CD4-positive, alpha-beta T cell (primary cell): ENCODE measurements around the gene CENPT. TPM values are rescaled to one million over a fixed set of nuclear protein-coding genes. Genes with fewer than 3 reads are reported as not detected.

Experiments used
- ATAC-seq: fragments of 200-7000 bp; cut with Tn5 transposase; one replicate; pipeline ENCODE4 v1.10.0; 2022; ENCODE audit warnings: mild to moderate bottlenecking; ENCODE audit not compliant: poor library complexity
- CTCF ChIA-PET: fragments of 350-600 bp; sonication (Branson Sonifier 250); formaldehyde crosslinking; loops from one replicate; lab custom pipeline; 2021; ENCODE audit warnings: antibody characterized with exemption, inconsistent platforms; lab: Charles Lee
- POLR2A ChIA-PET: fragments of 350-600 bp; sonication (Branson Sonifier 250); formaldehyde crosslinking; loops from one replicate; lab custom pipeline; 2021; ENCODE audit warnings: antibody characterized with exemption, inconsistent platforms; lab: Charles Lee
- DNase-seq, 14 experiments: peaks; one replicate each; pipeline ENCODE4 v3.0.0-alpha.2; 2013 to 2020; ENCODE audit warnings: mixed read lengths in 2 of 14
- H3K27ac ChIP-seq, 2 donors: one replicate each; pipeline versions ENCODE4 v1.5.1 to v1.7.0; 2013; ENCODE audit warnings: low read length in 2 of 2, low read depth in 1 of 2, mild to moderate bottlenecking in 1 of 2
- H3K27me3 ChIP-seq, 2 experiments: 1 replicate in 1 of 2; 2 replicates in 1 of 2; pipeline versions ENCODE4 v1.6.1 to v1.7.0; 2013; ENCODE audit warnings: low read length in 2 of 2, control low read depth in 1 of 2, mild to moderate bottlenecking in 1 of 2, moderate library complexity in 1 of 2; ENCODE audit not compliant: insufficient read depth in 2 of 2, control insufficient read depth in 1 of 2
- H3K36me3 ChIP-seq: one replicate; pipeline ENCODE4 v1.6.1; 2013; ENCODE audit warnings: low read length, control low read depth; ENCODE audit not compliant: insufficient read depth
- H3K4me1 ChIP-seq: one replicate; pipeline ENCODE4 v1.6.1; 2013; ENCODE audit warnings: low read length, control low read depth; ENCODE audit not compliant: insufficient read depth
- H3K4me3 ChIP-seq: one replicate; pipeline ENCODE4 v1.5.1; 2013; ENCODE audit warnings: mild to moderate bottlenecking, low read length, moderate library complexity
- H3K9me3 ChIP-seq, 2 experiments: 1 replicate in 1 of 2; 2 replicates in 1 of 2; pipeline versions ENCODE4 v1.6.1 to v1.7.0; 2013; ENCODE audit warnings: low read length in 2 of 2, mild to moderate bottlenecking in 2 of 2, control low read depth in 1 of 2, moderate library complexity in 1 of 2; ENCODE audit not compliant: control insufficient read depth in 1 of 2, insufficient read depth in 1 of 2
- H3K27ac Mint-ChIP-seq: one replicate; pipeline ENCODE4 v1.8.0; 2020; ENCODE audit warnings: mixed read lengths
- H3K27me3 Mint-ChIP-seq: one replicate; pipeline ENCODE4 v1.8.0; 2021; ENCODE audit warnings: mixed read lengths
- H3K36me3 Mint-ChIP-seq: one replicate; pipeline ENCODE4 v1.8.0; 2021; ENCODE audit warnings: low read depth, mixed read lengths
- H3K4me1 Mint-ChIP-seq: one replicate; pipeline ENCODE4 v1.8.0; 2021; ENCODE audit warnings: low read depth, mixed read lengths
- H3K4me3 Mint-ChIP-seq: one replicate; pipeline ENCODE4 v1.8.0; 2020; ENCODE audit warnings: mild to moderate bottlenecking, mixed read lengths
- H3K9me3 Mint-ChIP-seq: one replicate; pipeline ENCODE4 v1.8.0; 2020; ENCODE audit warnings: mixed read lengths
- intact Hi-C, 2 experiments: fragments of 100-400 bp; cut with DNase I in 1 of 2; cut with micrococcal nuclease in 1 of 2; formaldehyde crosslinking; loops; one replicate each; pipeline versions ENCODE4 v1.15.1 to v1.9.0; 2023 to 2025; cut with DNase I, micrococcal nuclease
- total RNA-seq, 174 experiments: library from RNA in 2 of 174; stranded (reverse) in 2 of 174; gene quantifications; one replicate each; pipeline ENCODE4 v1.2.3 and lab custom pipeline; 2021 to 2026
- TF ChIP-seq, protein P1 (sequence below): fragments of 200-600 bp; IDR thresholded peaks from one replicate; pipeline ENCODE4 v1.8.0; 2022; ENCODE audit warnings: antibody characterized with exemption, mild to moderate bottlenecking

The CENPT gene
- total RNA-seq, 2 experiments from 2014 or later, result 77.5 to 84.1 TPM

DNA sequence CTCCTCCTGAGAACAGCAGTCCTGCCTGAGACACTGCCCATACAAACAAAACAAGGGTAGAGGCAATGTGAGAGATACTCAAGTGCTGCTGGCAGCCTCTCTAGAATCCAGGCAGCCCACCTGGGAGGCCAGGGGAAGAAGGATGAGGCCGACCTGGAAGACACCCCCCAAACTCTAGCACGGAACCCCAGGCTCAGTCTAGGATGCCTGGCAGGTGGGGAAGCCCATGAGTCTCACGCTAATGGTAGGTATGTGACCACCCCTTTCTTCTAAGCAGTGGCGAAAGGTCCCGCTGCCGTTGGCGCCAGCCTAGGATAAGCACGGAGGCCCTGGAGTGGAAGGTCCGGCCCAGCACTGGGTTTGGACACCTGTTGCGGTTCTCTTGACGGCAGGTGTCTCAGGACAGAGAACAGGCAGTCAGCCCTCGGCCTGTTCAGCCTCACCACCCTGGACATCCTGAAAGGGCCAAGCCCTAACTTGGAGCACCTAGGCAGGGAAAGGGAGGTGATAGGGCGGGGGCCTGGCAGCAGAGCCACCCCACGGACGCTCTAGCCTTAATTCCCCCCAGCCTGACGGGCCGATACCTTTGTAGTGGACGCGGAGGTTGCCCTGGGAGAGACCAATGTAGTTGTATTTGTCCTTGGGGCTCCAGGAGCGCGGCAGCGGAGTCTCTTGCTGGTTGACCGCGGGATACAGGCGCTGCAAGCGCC lies 41.6 kb downstream of the CENPT start:
- TF ChIP-seq, protein P1, sequence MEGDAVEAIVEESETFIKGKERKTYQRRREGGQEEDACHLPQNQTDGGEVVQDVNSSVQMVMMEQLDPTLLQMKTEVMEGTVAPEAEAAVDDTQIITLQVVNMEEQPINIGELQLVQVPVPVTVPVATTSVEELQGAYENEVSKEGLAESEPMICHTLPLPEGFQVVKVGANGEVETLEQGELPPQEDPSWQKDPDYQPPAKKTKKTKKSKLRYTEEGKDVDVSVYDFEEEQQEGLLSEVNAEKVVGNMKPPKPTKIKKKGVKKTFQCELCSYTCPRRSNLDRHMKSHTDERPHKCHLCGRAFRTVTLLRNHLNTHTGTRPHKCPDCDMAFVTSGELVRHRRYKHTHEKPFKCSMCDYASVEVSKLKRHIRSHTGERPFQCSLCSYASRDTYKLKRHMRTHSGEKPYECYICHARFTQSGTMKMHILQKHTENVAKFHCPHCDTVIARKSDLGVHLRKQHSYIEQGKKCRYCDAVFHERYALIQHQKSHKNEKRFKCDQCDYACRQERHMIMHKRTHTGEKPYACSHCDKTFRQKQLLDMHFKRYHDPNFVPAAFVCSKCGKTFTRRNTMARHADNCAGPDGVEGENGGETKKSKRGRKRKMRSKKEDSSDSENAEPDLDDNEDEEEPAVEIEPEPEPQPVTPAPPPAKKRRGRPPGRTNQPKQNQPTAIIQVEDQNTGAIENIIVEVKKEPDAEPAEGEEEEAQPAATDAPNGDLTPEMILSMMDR, result no peak
- H3K4me3 ChIP-seq, result peak overlapping the region; percentile 97
- no peaks in the 10 kb centered on the region for H3K27me3 ChIP-seq
- Mint-ChIP-seq H3K4me1 (peaks cover 50% of the 10 kb centered on the region), H3K36me3 (peaks cover 47% of the 10 kb centered on the region), H3K4me3 (peak overlapping the region; percentile 91), H3K9me3 (no peaks in the 10 kb centered on the region), H3K27me3 (no peaks in the 10 kb centered on the region), H3K27ac (peak overlapping the region; percentile 76)
- peak overlapping the region; percentile 69 to 75 for H3K27ac ChIP-seq
- POLR2A ChIA-PET, result interaction anchor here (0.7 to 2.3 kb wide), 27 partner anchors 8 to 1054 kb away, joined by 3 to 29 read pairs (median 5); partner anchors contain the start of genes ATP6V0D1, CTCF, CTRL and DPEP2
- ATAC-seq, result no peak
- H3K9me3 ChIP-seq, result no peaks in the 10 kb centered on the region
- peak in 3 of 14 experiments; percentile 5 to 35 (median 30) for DNase-seq
- intact Hi-C loops, result loop anchor here (1.0 to 10.0 kb wide), 10 partner anchors 27 to 561 kb away; partner anchors contain the start of genes NUTF2 (in 2 of the 2), ACD (in 1 of the 2), C16orf86 (in 1 of the 2) and CTCF (in 1 of the 2)
- peaks cover 57% of the 10 kb centered on the region for H3K4me1 ChIP-seq
- H3K36me3 ChIP-seq, result peaks cover 15% of the 10 kb centered on the region
- CTCF ChIA-PET, result interaction anchor here (0.6 to 2.6 kb wide), 7 partner anchors 10 to 325 kb away, joined by 3 to 55 read pairs (median 5); partner anchors contain the start of gene ATP6V0D1

DNA sequence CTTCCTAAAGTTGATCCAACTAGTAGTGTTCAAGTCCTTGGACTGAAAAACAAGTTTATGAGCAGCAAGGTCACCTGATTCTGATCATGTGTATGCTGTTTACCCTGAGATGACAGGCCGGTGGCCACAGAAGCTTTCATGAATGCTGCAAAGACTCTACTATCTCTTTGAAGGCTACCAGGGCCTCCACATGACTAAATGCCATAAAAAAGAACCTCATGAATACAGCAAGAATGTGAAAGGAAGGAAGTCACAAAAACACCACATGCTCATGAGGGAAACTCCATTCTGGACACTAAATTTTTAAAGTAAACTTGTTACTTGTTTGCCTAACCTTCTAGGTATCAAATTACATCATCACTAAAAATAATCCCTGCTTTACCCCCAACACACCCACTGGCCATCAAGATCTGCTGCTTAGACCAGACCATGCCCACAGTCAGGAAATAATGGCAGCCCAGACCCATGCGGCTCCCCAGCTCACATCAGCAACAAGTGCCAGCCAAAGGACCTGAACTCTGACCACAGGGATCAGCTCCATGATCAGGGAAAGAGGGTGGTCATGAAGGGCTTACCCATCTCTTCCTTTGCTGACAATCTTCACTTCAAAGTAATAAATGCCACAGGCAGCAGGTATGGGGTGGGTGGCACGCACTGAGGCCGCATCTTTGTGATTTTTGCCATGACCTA lies 42.5 kb downstream of the CENPT start:
- peaks cover 24% of the 10 kb centered on the region for H3K36me3 ChIP-seq
- H3K27me3 ChIP-seq, result no peaks in the 10 kb centered on the region
- Mint-ChIP-seq H3K36me3 (peaks cover 55% of the 10 kb centered on the region), H3K27ac (peak overlapping the region; percentile 76), H3K27me3 (no peaks in the 10 kb centered on the region), H3K9me3 (no peaks in the 10 kb centered on the region), H3K4me3 (peak overlapping the region; percentile 91), H3K4me1 (peaks cover 59% of the 10 kb centered on the region)
- intact Hi-C loops, result loop anchor here (2.0 to 10.0 kb wide), 6 partner anchors 84 to 560 kb away; partner anchors contain the start of genes ACD (in 1 of the 2), CTCF (in 1 of the 2), ESRP2 (in 1 of the 2) and FHOD1 (in 1 of the 2)
- DNase-seq, result no peak
- H3K4me1 ChIP-seq, result peaks cover 66% of the 10 kb centered on the region
- ChIA-PET POLR2A (interaction anchor here (2.3 kb wide), 1 partner anchor 130 kb away, joined by 29 read pairs; the partner anchor contains the start of gene PSMB10), CTCF (interaction anchor here (1.4 kb wide), 1 partner anchor 12 kb away, joined by 7 read pairs; no protein-coding TSS in a partner anchor)
- ATAC-seq, result no peak
- H3K9me3 ChIP-seq, result no peaks in the 10 kb centered on the region
- H3K4me3 ChIP-seq, result peak overlapping the region; percentile 97
- TF ChIP-seq, protein P1, result no peak
- H3K27ac ChIP-seq, result no peak overlapping the region

DNA sequence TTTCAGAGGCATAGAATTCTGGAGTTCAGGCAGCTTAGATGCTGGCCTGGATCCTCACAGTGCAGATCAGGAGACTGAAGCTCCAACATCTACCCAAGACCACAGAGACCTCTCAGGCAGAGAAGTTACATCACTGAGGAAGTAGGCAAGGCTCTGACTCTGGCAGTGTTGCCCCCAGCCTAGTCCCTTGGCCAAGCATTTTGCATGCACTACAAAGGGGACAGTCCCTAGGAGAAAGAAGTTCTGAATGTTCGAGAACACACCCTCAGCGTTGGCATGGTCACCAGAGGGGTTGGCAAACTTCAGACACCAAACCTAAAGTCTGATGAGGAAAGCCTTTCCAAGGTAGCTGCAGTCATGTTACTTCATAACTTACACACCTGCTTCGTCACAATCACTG lies 43.6 kb downstream of the CENPT start:
- H3K27ac Mint-ChIP-seq, result peak overlapping the region; percentile 62
- peaks cover 63% of the 10 kb centered on the region for H3K36me3 Mint-ChIP-seq
- Histone ChIP-seq H3K9me3 (no peaks in the 10 kb centered on the region), H3K36me3 (peaks cover 24% of the 10 kb centered on the region), H3K27me3 (no peaks in the 10 kb centered on the region), H3K27ac (no peak overlapping the region), H3K4me3 (no peak overlapping the region), H3K4me1 (peaks cover 66% of the 10 kb centered on the region)
- no peak for DNase-seq
- no peaks in the 10 kb centered on the region for H3K27me3 Mint-ChIP-seq
- ChIA-PET CTCF (interaction anchor here (5.3 kb wide), 1 partner anchor 13 kb away, joined by 35 read pairs; no protein-coding TSS in a partner anchor), POLR2A (no interaction called here)
- TF ChIP-seq, protein P1, result no peak
- no peaks in the 10 kb centered on the region for H3K9me3 Mint-ChIP-seq
- no peak for ATAC-seq
- H3K4me3 Mint-ChIP-seq, result peak overlapping the region; percentile 66
- H3K4me1 Mint-ChIP-seq, result peaks cover 65% of the 10 kb centered on the region
- intact Hi-C loops, result loop anchor here (2.0 to 10.0 kb wide), 2 partner anchors 83 to 559 kb away; partner anchors contain the start of genes FHOD1 (in 1 of the 2) and SLC9A5 (in 1 of the 2)
